SK-N-MC (cell line): ENCODE measurements around the gene TIGIT.

Experiments
- EZH2 ChIP-seq: fragments of 200-600 bp; sonication (generic); IDR thresholded peaks from one replicate; pipeline ENCODE4 v1.6.1; 2017; ENCODE audit warnings: antibody characterized with exemption
- FOXP2 ChIP-seq: optimal IDR thresholded peaks from 2 replicates; pipeline ENCODE3; 2011; ENCODE audit warnings: mild to moderate bottlenecking, moderate library complexity; ENCODE audit not compliant: insufficient read depth; ENCODE audit errors: extremely low read length, control extremely low read depth
- POLR2AphosphoS5 ChIP-seq: IDR thresholded peaks from 2 replicates; pipeline ENCODE4 v1.6.1; 2012; ENCODE audit warnings: mild to moderate bottlenecking, low read depth, low read length, borderline replicate concordance

GRCh38 chr3:114294940-114295480 lies 1.2 kb downstream of the TIGIT start:
- TF ChIP-seq EZH2 = no peak
- no peak for TF ChIP-seq POLR2AphosphoS5
- TF ChIP-seq FOXP2 = no peak
